ENCODE data around the gene NEMP2. TPM values are rescaled to one million over a fixed set of nuclear protein-coding genes. Genes with fewer than 3 reads are reported as not detected.
A peak's percentile ranks its signal among the peaks of the same experiment; 100 is the strongest.

The NEMP2 gene
- total RNA-seq, 2 experiments from 2014 or later = 11.6 to 12.2 TPM

DNA sequence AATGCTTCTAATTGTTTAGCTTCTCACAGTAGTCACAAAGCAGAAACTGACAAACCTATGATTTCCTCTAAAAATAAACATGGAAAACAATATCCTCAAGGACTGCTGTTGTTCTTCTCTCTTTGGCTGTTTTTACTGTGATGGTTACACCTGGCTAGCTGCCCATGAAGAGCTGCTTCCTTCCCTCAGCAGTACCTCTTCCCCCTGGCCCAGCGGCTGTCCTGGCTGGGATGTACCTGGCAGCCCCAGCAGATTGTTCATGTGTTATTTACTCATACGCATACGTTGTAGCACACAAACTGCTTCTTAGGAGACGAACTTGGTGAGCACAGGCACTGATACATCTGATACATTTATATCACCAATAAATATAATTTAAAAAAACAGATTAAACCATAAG lies 27.4 kb downstream of the NEMP2 start:
- Histone ChIP-seq H3K36me3 (ENCODE audit: insufficient read depth, low read length) (peaks cover 61% of the 10 kb centered on the region), H3K27me3 (ENCODE audit: control insufficient read depth in 1 of 2, insufficient read depth in 2 of 2, low read length in 2 of 2) (no peaks in the 10 kb centered on the region), H3K4me3 (ENCODE audit: low read length) (no peak overlapping the region), H3K4me1 (ENCODE audit: insufficient read depth, low read length) (no peaks in the 10 kb centered on the region), H3K27ac (ENCODE audit: low read depth in 1 of 2, low read length in 2 of 2) (no peak overlapping the region), H3K9me3 (ENCODE audit: control insufficient read depth in 1 of 2, insufficient read depth in 1 of 2, low read length in 2 of 2) (no peaks in the 10 kb centered on the region)
- Mint-ChIP-seq H3K36me3 (ENCODE audit: low read depth) (peaks cover 84% of the 10 kb centered on the region), H3K27me3 (no peaks in the 10 kb centered on the region), H3K4me1 (ENCODE audit: low read depth) (peaks cover 13% of the 10 kb centered on the region), H3K9me3 (no peaks in the 10 kb centered on the region), H3K27ac (peak overlapping the region; percentile 60), H3K4me3 (no peak overlapping the region)
- ChIA-PET CTCF (no interaction called here), POLR2A (no interaction called here)
- TF ChIP-seq, protein P1, sequence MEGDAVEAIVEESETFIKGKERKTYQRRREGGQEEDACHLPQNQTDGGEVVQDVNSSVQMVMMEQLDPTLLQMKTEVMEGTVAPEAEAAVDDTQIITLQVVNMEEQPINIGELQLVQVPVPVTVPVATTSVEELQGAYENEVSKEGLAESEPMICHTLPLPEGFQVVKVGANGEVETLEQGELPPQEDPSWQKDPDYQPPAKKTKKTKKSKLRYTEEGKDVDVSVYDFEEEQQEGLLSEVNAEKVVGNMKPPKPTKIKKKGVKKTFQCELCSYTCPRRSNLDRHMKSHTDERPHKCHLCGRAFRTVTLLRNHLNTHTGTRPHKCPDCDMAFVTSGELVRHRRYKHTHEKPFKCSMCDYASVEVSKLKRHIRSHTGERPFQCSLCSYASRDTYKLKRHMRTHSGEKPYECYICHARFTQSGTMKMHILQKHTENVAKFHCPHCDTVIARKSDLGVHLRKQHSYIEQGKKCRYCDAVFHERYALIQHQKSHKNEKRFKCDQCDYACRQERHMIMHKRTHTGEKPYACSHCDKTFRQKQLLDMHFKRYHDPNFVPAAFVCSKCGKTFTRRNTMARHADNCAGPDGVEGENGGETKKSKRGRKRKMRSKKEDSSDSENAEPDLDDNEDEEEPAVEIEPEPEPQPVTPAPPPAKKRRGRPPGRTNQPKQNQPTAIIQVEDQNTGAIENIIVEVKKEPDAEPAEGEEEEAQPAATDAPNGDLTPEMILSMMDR (IDR thresholded peaks at IDR 0.05) = no peak
- ATAC-seq (ENCODE audit: poor library complexity) = no peak
- no peak for DNase-seq
- intact Hi-C loops (cut with DNase I, micrococcal nuclease) = loop anchor here in 1 of 2 experiments (5.0 kb wide), 1 partner anchor 125 kb away; no protein-coding TSS in a partner anchor

DNA sequence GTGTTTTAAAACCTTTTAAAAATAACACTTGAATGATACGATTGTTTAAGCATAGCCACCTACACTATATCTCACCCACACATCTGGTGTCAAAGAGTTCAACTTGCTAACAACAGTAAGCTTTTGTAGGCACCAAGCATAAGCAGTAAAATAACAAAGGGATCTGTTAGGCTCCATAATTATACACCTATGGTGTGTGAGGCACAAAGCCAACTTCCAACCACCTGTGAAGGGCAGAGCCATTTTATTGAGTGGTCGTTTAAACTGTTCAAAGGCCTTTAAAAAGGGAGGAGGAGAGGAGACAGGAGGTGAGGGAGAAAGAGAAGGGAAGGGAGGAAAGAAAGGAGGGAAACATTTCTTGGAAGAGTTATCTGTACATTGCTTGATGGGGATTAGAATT lies 27.9 kb downstream of the NEMP2 start:
- POLR2A ChIA-PET = no interaction called here
- peaks cover 13% of the 10 kb centered on the region for H3K4me1 Mint-ChIP-seq (ENCODE audit: low read depth)
- intact Hi-C loops (cut with DNase I, micrococcal nuclease) = loop anchor here in 1 of 2 experiments (5.0 kb wide), 1 partner anchor 124 kb away; no protein-coding TSS in a partner anchor
- H3K4me3 Mint-ChIP-seq = no peak overlapping the region
- Histone ChIP-seq H3K4me1 (ENCODE audit: insufficient read depth, low read length) (no peaks in the 10 kb centered on the region), H3K36me3 (ENCODE audit: insufficient read depth, low read length) (peaks cover 66% of the 10 kb centered on the region), H3K27me3 (ENCODE audit: control insufficient read depth in 1 of 2, insufficient read depth in 2 of 2, low read length in 2 of 2) (no peaks in the 10 kb centered on the region), H3K27ac (ENCODE audit: low read depth in 1 of 2, low read length in 2 of 2) (no peak overlapping the region), H3K9me3 (ENCODE audit: control insufficient read depth in 1 of 2, insufficient read depth in 1 of 2, low read length in 2 of 2) (no peaks in the 10 kb centered on the region), H3K4me3 (ENCODE audit: low read length) (no peak overlapping the region)
- no peaks in the 10 kb centered on the region for H3K9me3 Mint-ChIP-seq
- H3K27me3 Mint-ChIP-seq = no peaks in the 10 kb centered on the region
- DNase-seq (no peak), ATAC-seq (ENCODE audit: poor library complexity) (no peak)
- TF ChIP-seq, protein P1 (IDR thresholded peaks at IDR 0.05) = no peak
- peak overlapping the region; percentile 60 for H3K27ac Mint-ChIP-seq
- H3K36me3 Mint-ChIP-seq (ENCODE audit: low read depth) = peaks cover 86% of the 10 kb centered on the region
- CTCF ChIA-PET = no interaction called here

DNA sequence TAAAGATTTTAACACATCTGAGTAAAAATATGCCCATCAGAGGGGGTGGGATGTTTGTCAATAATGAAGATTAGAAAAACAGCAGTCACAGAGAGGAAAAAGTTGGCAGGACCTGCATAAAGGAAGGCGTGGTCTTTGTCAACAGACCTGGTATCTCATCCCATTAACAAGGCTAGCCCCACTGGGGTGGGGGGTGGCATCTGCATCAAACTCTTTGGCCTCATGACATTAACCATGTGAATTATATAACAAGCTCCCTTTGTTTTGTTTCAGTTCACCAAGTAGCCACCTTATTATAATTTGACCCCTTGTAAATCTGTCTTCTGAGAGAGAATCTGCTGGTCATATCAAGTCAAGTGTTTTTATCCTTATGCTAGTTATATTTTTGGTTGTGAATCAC lies 28.8 kb downstream of the NEMP2 start:
- TF ChIP-seq, protein P1 (IDR thresholded peaks at IDR 0.05) = no peak
- H3K4me1 ChIP-seq (ENCODE audit: insufficient read depth, low read length) = no peaks in the 10 kb centered on the region
- H3K9me3 Mint-ChIP-seq = no peaks in the 10 kb centered on the region
- peaks cover 76% of the 10 kb centered on the region for H3K36me3 ChIP-seq (ENCODE audit: insufficient read depth, low read length)
- CTCF ChIA-PET = no interaction called here
- no peaks in the 10 kb centered on the region for H3K27me3 ChIP-seq (ENCODE audit: control insufficient read depth in 1 of 2, insufficient read depth in 2 of 2, low read length in 2 of 2)
- H3K4me1 Mint-ChIP-seq (ENCODE audit: low read depth) = peaks cover 16% of the 10 kb centered on the region
- H3K9me3 ChIP-seq (ENCODE audit: control insufficient read depth in 1 of 2, insufficient read depth in 1 of 2, low read length in 2 of 2) = no peaks in the 10 kb centered on the region
- ATAC-seq (ENCODE audit: poor library complexity) = no peak
- no peak overlapping the region for H3K4me3 Mint-ChIP-seq
- no peak overlapping the region for H3K27ac ChIP-seq (ENCODE audit: low read depth in 1 of 2, low read length in 2 of 2)
- DNase-seq = no peak
- POLR2A ChIA-PET = no interaction called here
- intact Hi-C loops (cut with DNase I, micrococcal nuclease) = loop anchor here in 1 of 2 experiments (5.0 kb wide), 1 partner anchor 123 kb away; no protein-coding TSS in a partner anchor
- no peaks in the 10 kb centered on the region for H3K27me3 Mint-ChIP-seq
- no peak overlapping the region for H3K4me3 ChIP-seq (ENCODE audit: low read length)
- H3K36me3 Mint-ChIP-seq (ENCODE audit: low read depth) = peaks cover 87% of the 10 kb centered on the region
- peak overlapping the region; percentile 60 for H3K27ac Mint-ChIP-seq
